Esophagus (tissue), 2 donors: ENCODE results near the gene GALNTL6. TPM values are rescaled to one million over a fixed set of nuclear protein-coding genes. Genes with fewer than 3 reads are reported as not detected.
"Not testable (repeated sequence)": the region's sequence is repeated elsewhere in the genome, so short reads cannot be mapped to it uniquely, and the experiment has no call there.

Experiments
- H3K27ac ChIP-seq, 2 donors: one replicate each; pipeline ENCODE4 v1.5.1; 2013; ENCODE audit warnings: low read depth in 2 of 2, mild to moderate bottlenecking in 2 of 2, inconsistent platforms in 1 of 2, low read length in 1 of 2, moderate library complexity in 1 of 2
- H3K27me3 ChIP-seq, 2 donors: one replicate each; pipeline ENCODE4 v1.6.1; 2013; ENCODE audit warnings: low read length in 2 of 2, control low read depth in 1 of 2, mild to moderate bottlenecking in 1 of 2; ENCODE audit not compliant: insufficient read depth in 2 of 2, control insufficient read depth in 1 of 2
- H3K36me3 ChIP-seq, 2 donors: one replicate each; pipeline ENCODE4 v1.6.1; 2013; ENCODE audit warnings: low read length in 1 of 2; ENCODE audit not compliant: control insufficient read depth in 2 of 2, insufficient read depth in 2 of 2
- H3K4me1 ChIP-seq, 2 donors: one replicate each; pipeline ENCODE4 v1.6.1; 2013; ENCODE audit warnings: low read length in 1 of 2; ENCODE audit not compliant: control insufficient read depth in 2 of 2, insufficient read depth in 2 of 2
- H3K4me3 ChIP-seq, 2 donors: one replicate each; pipeline ENCODE4 v1.5.1; 2013; ENCODE audit warnings: low read length in 2 of 2, mild to moderate bottlenecking in 2 of 2, low read depth in 1 of 2, moderate library complexity in 1 of 2
- H3K9me3 ChIP-seq, 2 donors: one replicate each; pipeline ENCODE4 v1.6.1; 2013; ENCODE audit warnings: mild to moderate bottlenecking in 2 of 2, low read depth in 1 of 2, low read length in 1 of 2, moderate library complexity in 1 of 2; ENCODE audit not compliant: control insufficient read depth in 2 of 2, insufficient read depth in 1 of 2
- WGBS, 2 donors: extraction: QIAGEN DNeasy Blood & Tissue Kit; methylation state at CpG; one replicate each; pipeline ENCODE4 v1.1.7; 2013; 5-methylcytosine and 5-hydroxymethylcytosine counted together
- polyA plus RNA-seq, 2 donors: library from polyadenylated mRNA; stranded (reverse); fragments of 200-250 nt; gene quantifications; one replicate each; pipeline ENCODE4 v1.2.3, GENCODE V29; 2013
- donor health status: healthy with polysubstance abuse.
- donor health status: Bipolar disorder and iron deficiency.

The GALNTL6 gene
- polyA plus RNA-seq, 2 donors = not detected

DNA sequence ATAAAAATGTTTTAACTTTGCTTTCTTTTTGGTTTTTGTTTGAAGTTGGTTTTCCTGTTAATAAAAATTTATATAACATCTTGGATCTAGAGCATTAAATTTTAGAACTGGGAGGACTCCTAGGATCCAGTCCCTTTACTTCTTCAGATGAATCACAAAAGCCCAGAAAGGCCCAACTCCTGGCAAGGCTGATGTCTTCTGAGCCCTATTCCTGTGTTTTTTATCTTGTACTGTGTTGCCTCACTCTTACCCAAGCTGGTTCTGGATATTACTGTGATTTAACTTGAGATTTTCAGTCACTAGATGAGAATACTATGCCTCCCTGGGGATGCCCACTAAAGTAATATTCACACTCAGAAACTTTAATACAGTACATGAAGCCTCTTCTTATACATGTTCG lies 1228.3 kb downstream of the GALNTL6 start:
- H3K27ac ChIP-seq = no peak overlapping the region
- 82 to 90% methylated on average over 1 of the region's 1 CpG for WGBS, 2 donors
- H3K4me3 ChIP-seq = no peak overlapping the region

DNA sequence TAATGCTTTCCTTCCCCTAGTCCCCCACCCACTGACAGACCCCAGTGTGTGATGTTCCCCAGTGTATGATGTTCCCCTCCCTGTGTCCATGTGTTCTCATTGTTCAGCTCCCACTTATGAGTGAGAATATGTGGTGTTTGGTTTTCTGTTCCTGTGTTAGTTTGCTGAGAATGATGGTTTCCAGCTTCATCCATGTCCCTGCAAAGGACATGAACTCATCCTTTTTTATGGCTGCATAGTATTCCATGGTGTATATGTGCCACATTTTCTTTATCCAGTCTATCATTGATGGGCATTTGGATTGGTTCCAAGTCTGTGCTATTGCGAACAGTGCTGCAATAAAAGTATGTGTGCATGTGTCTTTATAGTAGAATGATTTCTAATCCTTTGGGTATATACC lies 1228.9 kb downstream of the GALNTL6 start:
- not testable (repeated sequence) for H3K27ac ChIP-seq
- WGBS, 2 donors = 88 to 95% methylated on average over 1 of the region's 1 CpG

More for the DNA sequence above, 1228.3 kb downstream of the GALNTL6 start:
- H3K27me3 ChIP-seq = no peaks in the 10 kb centered on the region
- no peaks in the 10 kb centered on the region for H3K36me3 ChIP-seq
- H3K9me3 ChIP-seq = no peaks in the 10 kb centered on the region
- H3K4me1 ChIP-seq = no peaks in the 10 kb centered on the region

DNA sequence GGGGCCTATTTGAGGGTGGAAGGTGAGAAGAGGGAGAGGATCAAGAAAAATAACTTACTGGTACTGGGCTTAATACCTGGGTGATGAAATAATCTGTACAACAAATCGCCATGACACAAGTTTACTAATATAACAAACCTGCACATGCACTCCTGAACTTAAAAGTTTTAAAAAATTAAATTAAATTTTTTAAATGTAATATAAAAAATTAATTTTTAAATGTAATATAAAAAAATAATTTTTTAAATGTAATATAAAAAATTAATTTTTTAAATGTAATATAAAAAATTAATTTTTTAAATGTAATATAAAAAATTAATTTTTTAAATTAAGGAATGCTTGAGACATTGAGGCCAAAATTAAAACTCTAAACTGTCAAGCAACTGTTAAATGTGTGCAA lies 1231.1 kb downstream of the GALNTL6 start:
- Histone ChIP-seq H3K27ac (no peak overlapping the region), H3K4me3 (no peak overlapping the region), H3K36me3 (no peaks in the 10 kb centered on the region), H3K9me3 (no peaks in the 10 kb centered on the region), H3K27me3 (no peaks in the 10 kb centered on the region), H3K4me1 (peaks cover 0 to 2% of the 10 kb centered on the region in 2 donors)
- 85 to 91% methylated on average over 1 of the region's 1 CpG for WGBS, 2 donors

More for the DNA sequence above, 1228.9 kb downstream of the GALNTL6 start:
- not testable (repeated sequence) for H3K27me3 ChIP-seq, H3K36me3 ChIP-seq, H3K4me1 ChIP-seq, H3K4me3 ChIP-seq, H3K9me3 ChIP-seq

DNA sequence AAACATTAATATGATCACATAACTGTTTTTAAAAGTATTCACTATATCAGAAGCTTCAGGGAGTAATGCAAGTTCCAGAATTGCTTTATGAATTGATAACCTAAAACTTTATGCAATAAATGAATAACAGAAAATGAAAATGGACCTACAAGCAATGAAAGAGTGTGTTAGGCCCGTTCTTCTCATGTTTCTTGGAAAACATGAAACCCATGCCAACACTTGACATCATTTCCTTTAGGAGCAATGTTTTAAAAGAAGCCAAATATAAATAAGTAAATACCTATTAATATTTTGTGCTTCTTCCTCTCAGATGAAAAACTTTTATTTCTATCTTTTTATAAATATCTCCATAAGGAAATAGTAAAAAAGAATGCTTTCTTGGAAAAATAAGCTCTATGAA lies 1232.4 kb downstream of the GALNTL6 start:
- 55 to 67% methylated on average over 1 of the region's 1 CpG for WGBS, 2 donors
- Histone ChIP-seq H3K36me3 (no peaks in the 10 kb centered on the region), H3K27ac (no peak overlapping the region), H3K9me3 (no peaks in the 10 kb centered on the region), H3K4me1 (peaks cover 0 to 2% of the 10 kb centered on the region in 2 donors), H3K4me3 (no peak overlapping the region), H3K27me3 (no peaks in the 10 kb centered on the region)

DNA sequence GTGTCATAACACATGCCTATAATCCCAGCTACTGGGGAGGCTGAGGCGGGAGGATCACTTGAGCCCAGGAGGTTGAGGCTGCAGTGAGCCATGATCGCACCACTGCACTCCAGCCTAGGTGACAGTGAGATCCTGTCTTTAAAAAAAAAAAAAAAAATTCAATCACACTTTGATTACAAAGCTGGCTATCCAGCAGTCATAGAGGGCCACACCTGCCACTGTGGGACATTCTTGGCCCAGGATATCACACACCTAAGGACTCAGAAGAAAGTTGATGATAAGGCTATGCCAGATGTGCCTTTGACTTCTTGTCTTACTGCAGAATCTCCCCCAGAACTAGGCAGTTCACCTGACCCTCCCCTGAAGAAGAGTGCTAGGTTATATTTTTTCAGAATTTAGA lies 1232.9 kb downstream of the GALNTL6 start:
- Histone ChIP-seq H3K27ac (no peak overlapping the region), H3K4me3 (no peak overlapping the region), H3K36me3 (no peaks in the 10 kb centered on the region), H3K4me1 (peaks cover 0 to 2% of the 10 kb centered on the region in 2 donors), H3K9me3 (no peaks in the 10 kb centered on the region), H3K27me3 (no peaks in the 10 kb centered on the region)
- 94 to 99% methylated on average over 2 of the region's 2 CpGs for WGBS, 2 donors

DNA sequence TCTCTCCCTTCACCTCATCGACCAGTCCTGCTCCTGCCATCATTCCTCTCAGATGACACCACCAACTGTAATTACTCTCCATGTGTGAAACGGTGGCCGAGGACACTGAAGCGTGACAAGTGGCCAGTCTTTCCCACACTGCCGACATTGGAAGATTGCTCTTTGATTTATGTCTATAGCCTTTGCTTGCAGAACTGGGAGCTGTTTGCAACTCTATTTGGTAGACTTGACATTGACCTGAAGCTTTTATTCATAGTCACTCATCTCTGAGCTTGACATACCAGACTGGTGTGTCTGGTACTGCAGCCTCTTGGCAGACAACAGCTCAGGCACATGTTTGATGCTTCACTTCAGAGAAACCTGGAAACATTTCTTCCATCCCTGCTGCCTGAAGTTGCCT lies 1233.6 kb downstream of the GALNTL6 start:
- no peak overlapping the region for H3K4me3 ChIP-seq
- peaks cover 0 to 2% of the 10 kb centered on the region in 2 donors for H3K4me1 ChIP-seq
- WGBS, 2 donors = 62 to 64% methylated on average over 5 of the region's 5 CpGs
- no peaks in the 10 kb centered on the region for H3K9me3 ChIP-seq
- no peaks in the 10 kb centered on the region for H3K27me3 ChIP-seq
- H3K36me3 ChIP-seq = no peaks in the 10 kb centered on the region
- H3K27ac ChIP-seq = no peak overlapping the region

DNA sequence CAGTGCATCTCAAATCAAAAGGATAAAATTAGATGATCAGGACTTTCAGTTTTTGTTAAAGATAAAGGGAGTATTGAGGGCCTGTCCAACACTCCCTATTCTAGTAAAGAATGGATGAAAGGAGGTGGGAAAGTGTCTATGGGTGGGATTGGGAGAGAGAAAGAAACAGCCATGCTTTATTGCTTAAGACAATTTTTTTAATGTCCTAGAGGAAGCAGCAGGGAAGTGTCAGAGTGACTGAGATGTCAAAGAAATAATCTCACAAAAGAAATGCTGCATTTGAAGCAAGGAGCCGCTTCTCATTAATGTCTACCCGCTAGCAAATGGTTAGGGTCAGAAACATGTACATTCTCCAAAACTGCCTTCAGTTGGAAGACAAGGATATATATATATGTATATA lies 1238.0 kb downstream of the GALNTL6 start:
- WGBS, 2 donors = 88 to 93% methylated on average over 2 of the region's 2 CpGs
- Histone ChIP-seq H3K27me3 (no peaks in the 10 kb centered on the region), H3K9me3 (no peaks in the 10 kb centered on the region)

DNA sequence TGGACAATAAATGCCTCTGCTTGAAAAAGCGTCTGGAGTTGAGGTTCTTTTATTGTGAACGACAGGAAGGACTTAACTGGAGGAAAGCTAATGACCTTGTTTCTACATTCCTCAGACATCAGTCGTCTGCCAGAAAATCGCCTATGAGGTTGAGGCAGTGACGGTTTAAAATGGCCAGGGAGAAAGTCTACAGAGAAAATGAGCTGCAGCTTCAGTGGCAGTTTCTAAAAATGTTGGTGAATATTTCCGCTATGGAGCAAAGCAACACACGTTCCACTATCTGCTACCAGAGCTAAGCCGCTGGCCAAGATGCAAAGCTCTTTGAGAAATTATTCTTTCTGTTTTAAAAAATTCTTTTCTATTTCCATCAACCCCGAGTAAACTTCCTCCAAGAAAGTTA lies 1238.5 kb downstream of the GALNTL6 start:
- Histone ChIP-seq H3K27me3 (no peaks in the 10 kb centered on the region), H3K9me3 (no peaks in the 10 kb centered on the region), H3K27ac (no peak overlapping the region), H3K4me3 (no peak overlapping the region), H3K4me1 (peaks cover 0 to 1% of the 10 kb centered on the region in 2 donors), H3K36me3 (no peaks in the 10 kb centered on the region)
- WGBS, 2 donors = 61% methylated on average over 9 of the region's 9 CpGs

More for the DNA sequence above, 1238.0 kb downstream of the GALNTL6 start:
- Histone ChIP-seq H3K27ac (no peak overlapping the region), H3K4me3 (no peak overlapping the region), H3K36me3 (no peaks in the 10 kb centered on the region), H3K4me1 (peaks cover 0 to 2% of the 10 kb centered on the region in 2 donors)

DNA sequence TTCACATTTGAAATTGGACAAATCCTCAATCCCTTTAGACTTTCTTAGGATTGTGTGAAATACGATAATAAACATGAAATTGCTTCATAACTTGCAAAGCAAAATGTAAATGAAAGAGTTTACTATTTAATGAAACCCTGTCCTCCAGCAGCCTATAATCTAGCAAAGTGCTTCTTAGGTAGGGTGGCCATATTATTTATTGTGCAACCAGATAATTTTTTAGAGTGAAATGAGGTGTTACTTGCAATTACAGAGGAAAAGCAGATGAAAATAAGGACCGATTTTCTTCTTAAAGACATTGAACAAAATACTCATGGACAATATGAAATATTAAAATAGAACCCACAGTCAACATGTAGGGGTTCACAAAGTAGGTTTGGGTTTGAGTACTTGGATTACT lies 1239.2 kb downstream of the GALNTL6 start:
- H3K36me3 ChIP-seq = no peaks in the 10 kb centered on the region
- no peak overlapping the region for H3K4me3 ChIP-seq
- H3K4me1 ChIP-seq = no peaks in the 10 kb centered on the region
- H3K9me3 ChIP-seq = no peaks in the 10 kb centered on the region
- H3K27me3 ChIP-seq = no peaks in the 10 kb centered on the region
- WGBS, 2 donors = 89 to 93% methylated on average over 2 of the region's 2 CpGs
- H3K27ac ChIP-seq = no peak overlapping the region

DNA sequence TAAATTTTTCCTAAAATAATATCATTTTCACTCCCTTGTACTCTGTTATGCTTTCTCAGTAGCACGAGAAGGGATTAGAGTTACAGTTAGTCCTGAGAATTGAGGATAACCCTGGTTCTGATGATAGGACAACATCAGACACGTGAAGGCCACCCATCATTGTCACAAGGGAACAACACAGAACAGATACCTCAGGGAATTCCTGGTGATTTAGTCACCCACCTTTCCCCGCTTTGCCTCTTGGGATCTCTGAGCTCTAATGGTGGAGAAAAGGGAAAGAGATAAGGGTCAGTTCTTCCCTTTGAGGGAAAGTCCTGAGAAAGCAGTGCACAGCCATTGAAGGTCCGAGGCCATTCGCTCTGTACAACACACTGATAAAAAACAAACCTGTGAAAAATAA lies 1243.1 kb downstream of the GALNTL6 start:
- Histone ChIP-seq H3K9me3 (no peaks in the 10 kb centered on the region), H3K27ac (no peak overlapping the region), H3K4me1 (no peaks in the 10 kb centered on the region), H3K4me3 (no peak overlapping the region), H3K27me3 (no peaks in the 10 kb centered on the region), H3K36me3 (no peaks in the 10 kb centered on the region)
- 86 to 89% methylated on average over 5 of the region's 5 CpGs for WGBS, 2 donors
